PFSK-1 (cell line): ENCODE results near the gene TAF1C.

ENCODE experiments used
- FOXP2 ChIP-seq: optimal IDR thresholded peaks from 2 replicates; pipeline ENCODE3; 2011; ENCODE audit warnings: borderline replicate concordance, control low read depth, inconsistent platforms; ENCODE audit not compliant: insufficient read depth; ENCODE audit errors: extremely low read length, extremely low read depth
- POLR2AphosphoS5 ChIP-seq: IDR thresholded peaks from 2 replicates; pipeline ENCODE4 v1.6.1; 2012; ENCODE audit warnings: low read depth, mild to moderate bottlenecking, control low read depth, low read length, moderate library complexity
- REST ChIP-seq, 2 experiments: IDR thresholded peaks; 2 replicates each; pipeline versions ENCODE4 v1.6.1 to v1.8.0; 2011 to 2012; ENCODE audit warnings: low read depth in 2 of 2, low read length in 2 of 2, control low read depth in 1 of 2, inconsistent platforms in 1 of 2, mild to moderate bottlenecking in 1 of 2, moderate library complexity in 1 of 2; ENCODE audit not compliant: insufficient read depth in 1 of 2
- SIN3A ChIP-seq: IDR thresholded peaks from 2 replicates; pipeline ENCODE4 v1.6.1; 2012; ENCODE audit warnings: mild to moderate bottlenecking, low read length, moderate library complexity, borderline replicate concordance; ENCODE audit not compliant: insufficient read depth
- TAF1 ChIP-seq: IDR thresholded peaks from 2 replicates; pipeline ENCODE4 v1.6.1; 2012; ENCODE audit warnings: low read length, control low read depth, borderline replicate concordance; ENCODE audit not compliant: insufficient read depth

The TAF1C gene

GRCh38 chr16:84205976-84206691 is 19.3 kb upstream of the TAF1C start:
- TF ChIP-seq REST (IDR thresholded peaks at IDR 0.05; ENCODE audit: insufficient read depth in 1 of 2, low read depth in 2 of 2, low read length in 2 of 2) (no peak), POLR2AphosphoS5 (no peak), TAF1 (no peak), FOXP2 (no peak), SIN3A (no peak)

GRCh38 chr16:84199861-84200260 is 13.0 kb upstream of the TAF1C start:
- TF ChIP-seq POLR2AphosphoS5 (no peak), TAF1 (no peak), REST (IDR thresholded peaks at IDR 0.05; ENCODE audit: insufficient read depth in 1 of 2, low read depth in 2 of 2, low read length in 2 of 2) (no peak), FOXP2 (no peak), SIN3A (no peak)

- no peak for TF ChIP-seq SIN3A
Observed at GRCh38 chr16:84199097-84199496, 12.2 kb upstream of the TAF1C start.

- TF ChIP-seq TAF1 (no peak), POLR2AphosphoS5 (no peak), FOXP2 (no peak), REST (IDR thresholded peaks at IDR 0.05; ENCODE audit: insufficient read depth in 1 of 2, low read depth in 2 of 2, low read length in 2 of 2) (no peak), SIN3A (no peak)
Observed at GRCh38 chr16:84198401-84198800, 11.5 kb upstream of the TAF1C start.

GRCh38 chr16:84197466-84198128 is 10.7 kb upstream of the TAF1C start:
- TF ChIP-seq SIN3A, result no peak

GRCh38 chr16:84196727-84197394 is 10.0 kb upstream of the TAF1C start:
- no peak for TF ChIP-seq TAF1
- TF ChIP-seq REST (IDR thresholded peaks at IDR 0.05; ENCODE audit: insufficient read depth in 1 of 2, low read depth in 2 of 2, low read length in 2 of 2), result no peak
- TF ChIP-seq SIN3A, result no peak
- TF ChIP-seq FOXP2, result no peak
- TF ChIP-seq POLR2AphosphoS5, result no peak
